ENCODE results near the gene PDZD7. TPM values are rescaled to one million over a fixed set of nuclear protein-coding genes. Genes with fewer than 3 reads are reported as not detected.

Gene PDZD7
- total RNA-seq, 1 experiment from 2014 or later = 6.1 TPM

DNA sequence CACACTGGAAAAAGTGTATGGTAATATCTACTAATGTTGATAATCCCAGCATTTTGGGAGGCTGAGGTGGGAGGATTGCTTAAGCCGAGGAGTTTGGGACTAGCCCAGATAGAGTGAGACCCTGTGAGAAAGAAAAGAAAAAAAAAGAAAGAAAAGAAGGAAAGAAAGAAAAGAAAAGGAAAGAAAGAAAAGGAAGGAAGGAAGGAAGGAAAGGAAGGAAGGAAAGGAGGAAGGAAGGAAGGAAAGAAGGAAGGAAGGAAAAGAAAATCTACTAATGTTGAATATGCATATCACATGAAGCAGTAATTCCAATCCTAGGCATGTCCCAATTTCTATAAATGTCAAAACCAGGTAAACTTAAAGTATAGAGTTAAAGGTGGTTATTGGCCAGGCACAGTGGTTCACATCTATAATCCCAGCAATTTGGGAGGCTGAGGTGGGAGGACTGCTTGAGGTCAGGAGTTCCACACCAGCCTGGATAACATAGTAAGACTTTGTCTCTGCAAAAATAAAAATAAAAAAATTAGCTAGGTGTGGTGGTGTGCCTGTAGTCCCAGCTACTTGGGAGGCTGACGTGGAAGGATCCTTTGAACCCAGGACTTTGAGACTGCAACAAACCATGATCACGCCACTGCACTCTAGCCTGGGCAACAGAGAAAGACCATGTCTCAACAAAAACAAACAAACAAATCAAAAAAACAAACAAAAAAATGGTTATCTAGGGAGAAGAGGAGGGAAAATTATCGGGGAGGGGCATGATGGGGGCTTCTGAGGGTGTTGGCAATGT, 25.6 kb upstream of the PDZD7 start (continued):
- TF ChIP-seq, protein P1, sequence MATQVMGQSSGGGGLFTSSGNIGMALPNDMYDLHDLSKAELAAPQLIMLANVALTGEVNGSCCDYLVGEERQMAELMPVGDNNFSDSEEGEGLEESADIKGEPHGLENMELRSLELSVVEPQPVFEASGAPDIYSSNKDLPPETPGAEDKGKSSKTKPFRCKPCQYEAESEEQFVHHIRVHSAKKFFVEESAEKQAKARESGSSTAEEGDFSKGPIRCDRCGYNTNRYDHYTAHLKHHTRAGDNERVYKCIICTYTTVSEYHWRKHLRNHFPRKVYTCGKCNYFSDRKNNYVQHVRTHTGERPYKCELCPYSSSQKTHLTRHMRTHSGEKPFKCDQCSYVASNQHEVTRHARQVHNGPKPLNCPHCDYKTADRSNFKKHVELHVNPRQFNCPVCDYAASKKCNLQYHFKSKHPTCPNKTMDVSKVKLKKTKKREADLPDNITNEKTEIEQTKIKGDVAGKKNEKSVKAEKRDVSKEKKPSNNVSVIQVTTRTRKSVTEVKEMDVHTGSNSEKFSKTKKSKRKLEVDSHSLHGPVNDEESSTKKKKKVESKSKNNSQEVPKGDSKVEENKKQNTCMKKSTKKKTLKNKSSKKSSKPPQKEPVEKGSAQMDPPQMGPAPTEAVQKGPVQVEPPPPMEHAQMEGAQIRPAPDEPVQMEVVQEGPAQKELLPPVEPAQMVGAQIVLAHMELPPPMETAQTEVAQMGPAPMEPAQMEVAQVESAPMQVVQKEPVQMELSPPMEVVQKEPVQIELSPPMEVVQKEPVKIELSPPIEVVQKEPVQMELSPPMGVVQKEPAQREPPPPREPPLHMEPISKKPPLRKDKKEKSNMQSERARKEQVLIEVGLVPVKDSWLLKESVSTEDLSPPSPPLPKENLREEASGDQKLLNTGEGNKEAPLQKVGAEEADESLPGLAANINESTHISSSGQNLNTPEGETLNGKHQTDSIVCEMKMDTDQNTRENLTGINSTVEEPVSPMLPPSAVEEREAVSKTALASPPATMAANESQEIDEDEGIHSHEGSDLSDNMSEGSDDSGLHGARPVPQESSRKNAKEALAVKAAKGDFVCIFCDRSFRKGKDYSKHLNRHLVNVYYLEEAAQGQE (IDR thresholded peaks at IDR 0.05; ENCODE audit: low read depth) = no peak
- no peak for TF ChIP-seq FOSL1 (IDR thresholded peaks at IDR 0.05; ENCODE audit: low read depth)

DNA sequence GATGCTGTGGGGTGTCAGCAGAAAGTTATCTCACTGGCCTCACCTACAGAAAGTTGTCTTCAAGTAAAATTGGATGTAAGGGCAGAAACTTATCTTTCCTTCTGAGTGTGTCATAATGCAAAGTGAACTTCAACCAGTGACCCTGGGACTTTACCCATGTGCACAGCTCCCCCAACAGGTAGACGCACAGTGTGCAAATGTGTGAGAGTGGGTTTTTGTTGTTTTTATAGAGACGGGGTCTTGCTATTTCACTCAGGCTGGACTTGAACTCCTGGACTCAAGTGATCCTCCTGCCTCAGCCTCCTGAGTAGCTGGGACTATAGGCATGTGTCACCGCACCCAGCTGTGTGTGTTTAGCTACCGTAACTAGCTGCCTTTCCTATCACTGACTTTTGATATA, 24.5 kb upstream of the PDZD7 start:
- no peak overlapping the region for H3K27ac ChIP-seq (ENCODE audit: low read depth, low read length)
- BruUV-seq (replicated peaks) = no TSS peak
- DNase-seq (ENCODE audit: low read depth, low spot score) = no peak
- no peaks in the 10 kb centered on the region for H4K20me1 ChIP-seq (ENCODE audit: insufficient read depth)
- RAD21 ChIA-PET (ENCODE audit: low non-redundant PET in 1 of 2, low total read pairs in 2 of 2, uncharacterized antibody in 2 of 2, unreplicated experiment in 2 of 2) = no interaction called here
- no peak for ATAC-seq
- peaks cover 24 to 37% of the 10 kb centered on the region in 2 experiments for H3K4me1 ChIP-seq (ENCODE audit: control insufficient read depth in 1 of 2, insufficient read depth in 2 of 2, low read length in 2 of 2)
- H3K4me2 ChIP-seq (ENCODE audit: low read length) = no peak overlapping the region
- H3K79me2 ChIP-seq (ENCODE audit: insufficient read depth, low read length) = peaks cover 90% of the 10 kb centered on the region
- POLR2A ChIA-PET = interaction anchor here (1.0 kb wide), 1 partner anchor 12 kb away, joined by 7 read pairs; no protein-coding TSS in a partner anchor
- no peaks in the 10 kb centered on the region for H3K9me2 ChIP-seq (ENCODE audit: insufficient read depth)
- no peak overlapping the region for H2AFZ ChIP-seq (ENCODE audit: low read depth, low read length, poor library complexity, severe bottlenecking)
- no peaks in the 10 kb centered on the region for H3K9me3 ChIP-seq (ENCODE audit: control insufficient read depth in 1 of 2, insufficient read depth in 1 of 2, low read depth in 1 of 2, low read length in 2 of 2)
- no peak overlapping the region for H3K4me3 ChIP-seq (replicated peaks in 1 of 2; ENCODE audit: low read depth in 1 of 2, low read length in 2 of 2)
- TF ChIP-seq, protein P2, sequence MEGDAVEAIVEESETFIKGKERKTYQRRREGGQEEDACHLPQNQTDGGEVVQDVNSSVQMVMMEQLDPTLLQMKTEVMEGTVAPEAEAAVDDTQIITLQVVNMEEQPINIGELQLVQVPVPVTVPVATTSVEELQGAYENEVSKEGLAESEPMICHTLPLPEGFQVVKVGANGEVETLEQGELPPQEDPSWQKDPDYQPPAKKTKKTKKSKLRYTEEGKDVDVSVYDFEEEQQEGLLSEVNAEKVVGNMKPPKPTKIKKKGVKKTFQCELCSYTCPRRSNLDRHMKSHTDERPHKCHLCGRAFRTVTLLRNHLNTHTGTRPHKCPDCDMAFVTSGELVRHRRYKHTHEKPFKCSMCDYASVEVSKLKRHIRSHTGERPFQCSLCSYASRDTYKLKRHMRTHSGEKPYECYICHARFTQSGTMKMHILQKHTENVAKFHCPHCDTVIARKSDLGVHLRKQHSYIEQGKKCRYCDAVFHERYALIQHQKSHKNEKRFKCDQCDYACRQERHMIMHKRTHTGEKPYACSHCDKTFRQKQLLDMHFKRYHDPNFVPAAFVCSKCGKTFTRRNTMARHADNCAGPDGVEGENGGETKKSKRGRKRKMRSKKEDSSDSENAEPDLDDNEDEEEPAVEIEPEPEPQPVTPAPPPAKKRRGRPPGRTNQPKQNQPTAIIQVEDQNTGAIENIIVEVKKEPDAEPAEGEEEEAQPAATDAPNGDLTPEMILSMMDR (IDR thresholded peaks at IDR 0.05 in 2 of 3, conservative IDR thresholded peaks at IDR 0.05 in 1 of 3; ENCODE audit: borderline replicate concordance in 1 of 3, insufficient read depth in 1 of 3, low read depth in 2 of 3, low read length in 2 of 3) = peak in 2 of 3 experiments; percentile 57 to 58; a peak in 4 of 6 replicates
- TF ChIP-seq, protein P3, sequence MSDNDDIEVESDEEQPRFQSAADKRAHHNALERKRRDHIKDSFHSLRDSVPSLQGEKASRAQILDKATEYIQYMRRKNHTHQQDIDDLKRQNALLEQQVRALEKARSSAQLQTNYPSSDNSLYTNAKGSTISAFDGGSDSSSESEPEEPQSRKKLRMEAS (IDR thresholded peaks at IDR 0.05) = no peak
- no peak overlapping the region for H3K9ac ChIP-seq (ENCODE audit: low read length)
- CTCF ChIA-PET = interaction anchor here (1.2 to 1.7 kb wide), 9 partner anchors 9 to 726 kb away, joined by 3 to 14 read pairs (median 10); no protein-coding TSS in a partner anchor
- H3K36me3 ChIP-seq (ENCODE audit: control insufficient read depth in 1 of 2, insufficient read depth in 2 of 2, low read length in 2 of 2) = peaks cover 9 to 30% of the 10 kb centered on the region in 2 experiments; a peak in 3 of 4 replicates
- no peaks in the 10 kb centered on the region for H3K27me3 ChIP-seq (ENCODE audit: insufficient read depth, low read length)
- intact Hi-C loops (cut with micrococcal nuclease) = no loop called here
